Activated T-cell treated with anti-CD3 and anti-CD28 coated beads, Interleukin-2, amount 50 U/mL, for 4 hours (primary cell): ENCODE data around the gene BCKDK. TPM values are rescaled to one million over a fixed set of nuclear protein-coding genes. Genes with fewer than 3 reads are reported as not detected.
"Not testable (repeated sequence)": the region's sequence is repeated elsewhere in the genome, so short reads cannot be mapped to it uniquely, and the experiment has no call there.

ENCODE experiments used
- ATAC-seq, 2 donors: fragments of 200-7000 bp; cut with Tn5 transposase; one replicate each; pipeline ENCODE4 v1.10.0; 2021
- DNase-seq: peaks from one replicate; pipeline ENCODE4 v3.0.0-alpha.2; 2020
- H3K27me3 Mint-ChIP-seq: one replicate; pipeline ENCODE4 v1.8.0; 2021; ENCODE audit warnings: low read depth, mixed read lengths
- H3K36me3 Mint-ChIP-seq: one replicate; pipeline ENCODE4 v1.8.0; 2022; ENCODE audit warnings: mixed read lengths; ENCODE audit not compliant: insufficient read depth
- H3K4me1 Mint-ChIP-seq: one replicate; pipeline ENCODE4 v1.8.0; 2021; ENCODE audit warnings: low read depth, mixed read lengths
- H3K4me3 Mint-ChIP-seq: one replicate; pipeline ENCODE4 v1.8.0; 2021; ENCODE audit warnings: mild to moderate bottlenecking, moderate library complexity, mixed read lengths
- H3K9me3 Mint-ChIP-seq: one replicate; pipeline ENCODE4 v1.8.0; 2021; ENCODE audit warnings: mixed read lengths
- total RNA-seq, 3 donors: library from RNA; stranded (reverse); gene quantifications; one replicate each; pipeline ENCODE4 v1.2.1, GENCODE V29; 2021

Gene BCKDK
- total RNA-seq, 3 donors from 2014 or later, result 41.9 to 46.5 (median 43.2) TPM

GRCh38 chr16:31143011-31143693 is 35.0 kb downstream of the BCKDK start:
- no peak for DNase-seq
- ATAC-seq, result no peak
- peaks cover 7% of the 10 kb centered on the region for H3K4me1 Mint-ChIP-seq
- no peaks in the 10 kb centered on the region for H3K9me3 Mint-ChIP-seq
- peak overlapping the region; percentile 64 for H3K4me3 Mint-ChIP-seq
- peaks cover 3% of the 10 kb centered on the region for H3K27me3 Mint-ChIP-seq
- H3K36me3 Mint-ChIP-seq, result no peaks in the 10 kb centered on the region

DNA sequence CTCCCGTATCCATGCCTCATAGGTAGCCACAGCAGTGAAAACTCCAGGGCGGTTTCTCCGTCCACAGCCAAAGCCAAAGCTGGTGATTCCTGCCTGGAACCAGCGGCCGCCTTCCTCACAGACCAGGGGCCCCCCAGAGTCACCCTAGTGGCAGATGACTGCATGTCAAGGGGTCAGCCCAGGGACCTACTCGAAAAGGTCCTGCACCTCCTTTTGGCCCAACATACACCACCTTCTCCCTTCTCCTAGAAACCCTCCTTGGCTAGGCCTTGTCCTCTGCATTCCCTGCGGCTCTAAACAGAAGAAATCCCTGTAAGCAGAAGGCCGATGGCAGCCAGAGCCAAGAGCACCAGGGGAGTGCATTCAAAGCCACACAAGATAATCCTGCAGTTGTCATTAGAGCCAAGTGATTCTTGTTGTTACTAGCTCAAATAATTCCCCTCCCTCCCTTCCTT is 35.5 kb downstream of the BCKDK start:
- Mint-ChIP-seq H3K4me1 (peaks cover 7% of the 10 kb centered on the region), H3K27me3 (peaks cover 3% of the 10 kb centered on the region), H3K9me3 (no peaks in the 10 kb centered on the region), H3K4me3 (peak overlapping the region; percentile 64), H3K36me3 (no peaks in the 10 kb centered on the region)
- no peak for ATAC-seq
- no peak for DNase-seq

- not testable (repeated sequence) for H3K4me1 Mint-ChIP-seq, DNase-seq, ATAC-seq, H3K36me3 Mint-ChIP-seq, H3K9me3 Mint-ChIP-seq, H3K27me3 Mint-ChIP-seq
- peak overlapping the region; percentile 64 for H3K4me3 Mint-ChIP-seq
Observed at GRCh38 chr16:31144418-31144817, 36.2 kb downstream of the BCKDK start.

- peaks cover 3% of the 10 kb centered on the region for H3K27me3 Mint-ChIP-seq
- peaks cover 7% of the 10 kb centered on the region for H3K4me1 Mint-ChIP-seq
- H3K4me3 Mint-ChIP-seq, result no peak overlapping the region
- no peaks in the 10 kb centered on the region for H3K36me3 Mint-ChIP-seq
- no peak for ATAC-seq
- no peak for DNase-seq
- no peaks in the 10 kb centered on the region for H3K9me3 Mint-ChIP-seq
Observed at GRCh38 chr16:31145398-31145990, 37.3 kb downstream of the BCKDK start.

DNA sequence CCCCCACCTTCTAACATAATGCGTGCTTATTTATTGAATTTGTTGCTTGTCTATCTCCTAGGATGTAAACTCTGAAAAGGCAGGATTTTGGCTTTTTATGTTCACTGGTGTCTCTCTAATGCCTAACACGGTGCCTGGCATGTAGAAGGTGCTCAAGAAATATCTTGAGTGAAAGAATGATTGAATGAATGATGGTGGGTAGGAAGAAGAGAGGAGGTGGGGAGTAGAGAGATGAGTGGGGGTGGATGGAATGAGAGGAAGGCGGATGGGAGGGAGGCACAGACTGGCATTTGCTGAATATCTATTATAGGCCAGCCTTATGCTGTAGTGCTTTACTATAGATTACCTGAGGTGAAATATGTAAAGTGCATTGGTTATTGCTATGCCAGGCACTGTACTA is 39.4 kb downstream of the BCKDK start:
- Mint-ChIP-seq H3K27me3 (peaks cover 4% of the 10 kb centered on the region), H3K4me3 (no peak overlapping the region), H3K4me1 (peaks cover 4% of the 10 kb centered on the region), H3K36me3 (no peaks in the 10 kb centered on the region), H3K9me3 (no peaks in the 10 kb centered on the region)
- DNase-seq, result no peak
- ATAC-seq, result no peak

DNA sequence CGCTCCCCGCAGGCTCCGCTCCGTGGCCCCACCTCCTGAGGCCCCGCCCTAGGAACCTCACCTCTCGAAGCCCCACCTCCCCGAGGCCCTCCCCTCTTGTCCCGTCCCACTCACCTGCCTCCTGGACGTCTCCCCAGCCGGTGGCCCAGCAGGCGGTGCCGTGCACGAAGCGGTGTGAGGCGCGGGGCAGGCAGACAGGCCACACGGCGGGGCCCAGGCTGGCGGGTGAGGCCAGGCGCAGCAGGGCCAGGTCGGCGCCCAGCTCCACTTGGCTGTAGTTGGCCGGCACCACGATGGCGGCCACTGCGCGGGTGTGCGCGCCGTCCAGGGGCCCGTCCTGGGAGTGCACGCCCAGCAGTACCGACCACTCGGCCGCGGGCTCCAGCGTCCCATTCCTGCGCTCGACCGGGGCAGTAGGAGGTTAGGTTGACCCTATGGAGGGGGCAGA is 40.1 kb downstream of the BCKDK start:
- Mint-ChIP-seq H3K27me3 (peaks cover 4% of the 10 kb centered on the region), H3K4me3 (no peak overlapping the region), H3K9me3 (no peaks in the 10 kb centered on the region), H3K4me1 (peaks cover 4% of the 10 kb centered on the region), H3K36me3 (no peaks in the 10 kb centered on the region)
- ATAC-seq (no peak), DNase-seq (no peak)

- H3K27me3 Mint-ChIP-seq, result peaks cover 4% of the 10 kb centered on the region
- no peaks in the 10 kb centered on the region for H3K36me3 Mint-ChIP-seq
- DNase-seq, result no peak
- H3K4me1 Mint-ChIP-seq, result peaks cover 1% of the 10 kb centered on the region
- H3K9me3 Mint-ChIP-seq, result no peaks in the 10 kb centered on the region
- no peak for ATAC-seq
- no peak overlapping the region for H3K4me3 Mint-ChIP-seq
Observed at GRCh38 chr16:31148896-31149295, 40.7 kb downstream of the BCKDK start.

GRCh38 chr16:31149332-31149731 is 41.1 kb downstream of the BCKDK start:
- DNase-seq (no peak), ATAC-seq (no peak)
- Mint-ChIP-seq H3K4me3 (no peak overlapping the region), H3K27me3 (peaks cover 4% of the 10 kb centered on the region), H3K36me3 (no peaks in the 10 kb centered on the region), H3K9me3 (no peaks in the 10 kb centered on the region), H3K4me1 (peaks cover 1% of the 10 kb centered on the region)

DNA sequence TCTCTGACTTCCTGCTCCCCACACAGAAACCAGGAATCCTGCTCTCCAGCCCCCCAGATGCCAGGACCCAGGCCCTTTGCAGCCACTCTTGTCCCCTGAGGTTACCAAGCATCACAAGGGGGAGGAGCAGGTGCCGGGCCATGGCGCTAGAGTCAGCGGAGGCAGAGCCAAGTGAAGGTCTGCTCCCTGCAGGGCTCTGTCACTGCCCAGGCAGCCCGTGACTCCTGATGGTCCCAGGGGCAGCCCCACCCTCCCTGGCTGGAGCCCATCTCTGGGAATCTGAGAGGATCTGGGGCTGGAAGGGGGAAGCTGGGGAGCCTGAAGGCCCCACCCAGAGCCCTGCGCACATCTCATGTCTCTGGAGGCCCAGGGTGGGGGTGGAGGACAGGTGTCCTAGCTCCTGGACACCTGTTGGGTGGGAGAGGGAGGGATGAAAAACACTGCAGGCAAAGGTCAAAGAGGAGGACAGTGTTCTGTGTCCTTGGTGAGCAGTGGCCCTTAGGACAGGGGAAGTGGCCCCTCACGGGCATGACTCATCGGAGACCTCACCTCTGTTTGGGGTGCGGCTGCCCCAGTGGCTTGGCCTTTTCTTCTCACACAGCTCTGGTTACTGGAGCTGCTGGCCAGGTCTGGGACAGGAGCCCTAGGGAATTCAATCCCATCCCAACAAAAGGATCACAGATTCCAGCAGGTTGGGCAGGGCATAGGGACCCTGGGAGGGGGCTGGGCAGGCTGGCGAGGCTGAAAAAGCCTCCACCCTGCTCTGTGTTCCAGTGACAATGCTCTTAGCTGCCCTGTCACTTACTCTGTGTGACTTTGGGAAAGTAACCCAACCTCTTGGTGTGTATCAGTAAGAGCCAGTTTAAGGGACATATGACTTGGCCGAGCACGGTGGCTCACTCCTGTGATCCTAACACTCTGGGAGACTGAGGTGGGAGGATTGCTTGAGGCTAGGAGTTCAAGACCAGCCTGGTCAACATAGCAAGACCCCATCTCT is 42.0 kb downstream of the BCKDK start, which contains the start of gene PRSS36:
TSS of gene PRSS36 (minus strand) at position 173 of the 997 bp plus-strand sequence. CDS start at position 142, 31 bp downstream.
- H3K36me3 Mint-ChIP-seq, result no peaks in the 10 kb centered on the region
- H3K4me1 Mint-ChIP-seq, result peaks cover 1% of the 10 kb centered on the region
- ATAC-seq (no peak), DNase-seq (no peak)
- H3K4me3 Mint-ChIP-seq, result no peak within 1 kb of the TSS
- peaks cover 4% of the 10 kb centered on the region for H3K27me3 Mint-ChIP-seq
- no peaks in the 10 kb centered on the region for H3K9me3 Mint-ChIP-seq

GRCh38 chr16:31150976-31151375 is 42.8 kb downstream of the BCKDK start:
- not testable (repeated sequence) for H3K36me3 Mint-ChIP-seq, ATAC-seq, H3K27me3 Mint-ChIP-seq, H3K4me1 Mint-ChIP-seq, DNase-seq, H3K4me3 Mint-ChIP-seq, H3K9me3 Mint-ChIP-seq

- Mint-ChIP-seq H3K4me3 (peak overlapping the region; percentile 35), H3K4me1 (peaks cover 6% of the 10 kb centered on the region), H3K9me3 (no peaks in the 10 kb centered on the region), H3K36me3 (no peaks in the 10 kb centered on the region), H3K27me3 (peaks cover 2% of the 10 kb centered on the region)
- DNase-seq (no peak), ATAC-seq (peak in 1 of 2 donors; percentile 37)
Observed at GRCh38 chr16:31157136-31157535, 49.0 kb downstream of the BCKDK start.

Other genes starting within 250 kb of the BCKDK start
- 10 to 100 TPM; 22.1 to 24.8 (median 23.7) TPM for gene BCL7C, start 214.3 kb upstream of the BCKDK start, total RNA-seq
- gene CTF1, start 211.8 kb upstream of the BCKDK start, total RNA-seq, result under 1 TPM; 0.18 to 0.33 (median 0.28) TPM
- gene FBXL19, start 184.8 kb upstream of the BCKDK start, total RNA-seq, result 10 to 100 TPM; 25.8 to 31.3 (median 30.8) TPM
- 1 to 10 TPM; 1.5 to 3.3 (median 2.8) TPM for gene ORAI3, start 159.3 kb upstream of the BCKDK start, total RNA-seq
- 10 to 100 TPM; 39.3 to 49.0 (median 40.5) TPM for gene SETD1A, start 150.6 kb upstream of the BCKDK start, total RNA-seq
- 1 to 10 TPM; 1.2 to 2.0 (median 1.3) TPM for gene HSD3B7, start 123.2 kb upstream of the BCKDK start, total RNA-seq
- gene STX1B, start 97.7 kb upstream of the BCKDK start, total RNA-seq, result under 1 TPM; 0.25 to 0.69 (median 0.43) TPM
- 10 to 100 TPM; 53.1 to 81.7 (median 63.8) TPM for gene STX4, start 74.8 kb upstream of the BCKDK start, total RNA-seq
- gene ZNF668, start 34.1 kb upstream of the BCKDK start, total RNA-seq, result 10 to 100 TPM; 18.1 to 19.4 (median 19.2) TPM
- gene ZNF646, start 34.0 kb upstream of the BCKDK start, total RNA-seq, result 10 to 100 TPM; 22.3 to 26.1 (median 22.7) TPM
- 1 to 10 TPM; 4.6 to 5.6 (median 4.9) TPM for gene PRSS53, start 19.4 kb upstream of the BCKDK start, total RNA-seq
- gene VKORC1, start 13.6 kb upstream of the BCKDK start, total RNA-seq, result 10 to 100 TPM; 62.8 to 63.8 (median 63.5) TPM
- 10 to 100 TPM; 59.8 to 63.9 (median 61.9) TPM for gene KAT8, start 9.3 kb downstream of the BCKDK start, total RNA-seq
- under 1 TPM; 0.11 to 0.58 (median 0.38) TPM for gene PRSS8, start 27.3 kb downstream of the BCKDK start, total RNA-seq
- gene PRSS36, start 41.7 kb downstream of the BCKDK start, total RNA-seq, result under 1 TPM in 2 of 3 donors, not detected in 1; 0.40 to 0.78 TPM
- gene FUS, start 71.8 kb downstream of the BCKDK start, total RNA-seq, result 100 to 1,000 TPM; 783 to 850 (median 809) TPM
- 1 to 10 TPM; 1.3 to 2.7 (median 2.5) TPM for gene PYCARD, start 94.4 kb downstream of the BCKDK start, total RNA-seq
- gene TRIM72, start 105.7 kb downstream of the BCKDK start, total RNA-seq, result not detected
- gene PYDC1, start 108.7 kb downstream of the BCKDK start, total RNA-seq, result not detected
- 1 to 10 TPM in 1 of 3 donors, under 1 TPM in 2; 0.90 to 1.8 (median 0.99) TPM for gene ITGAM, start 151.6 kb downstream of the BCKDK start, total RNA-seq
- 1 to 10 TPM in 2 of 3 donors, under 1 TPM in 1; 0.89 to 2.3 (median 2.2) TPM for gene ITGAX, start 246.8 kb downstream of the BCKDK start, total RNA-seq